HG03558 (cell line): ENCODE measurements around the gene WASL.
A peak's percentile ranks its signal among the peaks of the same experiment; 100 is the strongest.
"Not testable (repeated sequence)": the region's sequence is repeated elsewhere in the genome, so short reads cannot be mapped to it uniquely, and the experiment has no call there.

Experiments
- ATAC-seq: cut with Tn5 transposase; IDR thresholded peaks from one replicate; pipeline ENCODE4 v1.9.1; 2021; ENCODE audit warnings: moderate number of reproducible peaks; ENCODE audit not compliant: unreplicated experiment; ENCODE audit errors: extremely low read depth

Gene WASL

DNA sequence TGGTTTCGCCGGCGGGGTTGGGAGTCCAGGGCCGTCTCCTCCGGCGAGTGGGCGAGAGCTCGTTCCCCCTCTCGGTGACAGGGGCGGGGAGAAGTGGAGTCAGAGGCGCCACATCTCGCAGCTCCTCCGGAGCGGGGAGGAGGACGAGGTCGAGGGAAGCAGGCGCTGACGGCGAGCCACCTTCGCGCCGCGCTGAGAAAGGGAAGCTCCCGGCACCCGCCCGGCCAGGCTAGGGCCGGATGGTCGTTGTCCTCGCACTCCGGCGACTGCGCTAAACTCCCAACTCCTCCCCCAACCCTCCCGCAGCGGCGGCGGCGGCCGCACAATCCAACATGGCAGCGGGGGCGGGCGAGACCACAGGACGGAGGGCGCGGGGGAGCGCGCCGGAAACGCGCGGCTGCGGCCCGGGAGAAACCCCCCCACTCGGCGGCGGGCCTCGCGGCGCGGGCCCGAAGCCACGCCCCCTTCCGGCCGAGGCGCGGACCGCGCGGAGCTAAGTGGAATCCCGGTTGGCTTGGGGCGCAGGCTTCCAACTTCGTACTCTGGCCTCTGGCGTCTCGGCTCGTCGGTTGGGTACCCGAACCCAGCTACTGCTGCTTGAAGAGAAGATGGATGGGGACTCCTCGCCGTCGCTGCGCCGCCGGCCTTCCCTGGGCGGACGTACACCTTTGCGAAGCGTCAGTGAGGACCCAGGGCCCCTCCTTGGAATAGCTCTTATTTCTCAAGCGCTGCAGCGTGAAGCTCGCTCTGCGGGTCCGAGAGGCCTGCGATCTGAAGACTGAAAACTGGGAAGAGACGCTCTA, at the start of gene WASL:
TSS of gene WASL (minus strand) at position 270 of the 803 bp plus-strand sequence. CDS start at position 1, 269 bp downstream.
- ATAC-seq, result peak; percentile 41

DNA sequence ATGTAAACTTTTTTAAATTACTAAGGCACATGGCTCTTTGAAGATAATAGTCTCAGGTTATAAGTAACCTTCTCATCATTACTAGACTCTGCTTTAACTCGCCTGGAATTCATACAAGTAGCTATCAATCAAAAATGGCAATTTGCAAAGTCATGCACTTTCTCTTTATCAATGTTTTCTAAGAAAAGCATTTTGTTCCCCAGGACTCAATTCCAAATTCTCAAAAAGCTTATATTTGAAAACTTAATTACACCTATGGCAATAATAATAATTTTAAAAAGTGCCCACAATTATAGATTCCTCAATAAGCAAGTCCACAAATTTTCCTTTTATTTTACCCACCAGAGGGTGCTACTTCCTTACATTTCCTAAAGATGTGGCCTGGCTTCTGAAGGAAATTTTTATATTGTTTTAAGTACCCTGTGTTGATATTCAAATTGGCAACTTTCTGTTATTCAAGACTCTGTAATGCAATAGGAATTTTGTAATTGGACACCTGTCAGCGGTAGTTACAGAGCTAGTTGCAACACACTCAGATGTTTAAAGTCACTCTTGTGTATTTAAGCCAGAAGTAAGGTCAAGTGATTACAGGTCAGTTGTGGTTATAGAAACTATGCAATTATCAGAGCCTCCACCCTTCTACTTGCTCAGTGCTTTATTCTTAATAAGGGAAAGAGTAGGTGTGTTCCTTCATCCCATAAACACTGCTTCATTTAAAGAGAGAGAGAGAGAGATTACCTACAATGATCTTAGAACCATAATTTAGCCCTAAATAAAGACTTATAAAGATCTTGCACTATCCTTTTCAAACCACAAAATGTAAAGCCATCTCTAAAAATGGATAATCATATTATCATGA, 49.1 kb upstream of the WASL start:
- no peak for ATAC-seq

DNA sequence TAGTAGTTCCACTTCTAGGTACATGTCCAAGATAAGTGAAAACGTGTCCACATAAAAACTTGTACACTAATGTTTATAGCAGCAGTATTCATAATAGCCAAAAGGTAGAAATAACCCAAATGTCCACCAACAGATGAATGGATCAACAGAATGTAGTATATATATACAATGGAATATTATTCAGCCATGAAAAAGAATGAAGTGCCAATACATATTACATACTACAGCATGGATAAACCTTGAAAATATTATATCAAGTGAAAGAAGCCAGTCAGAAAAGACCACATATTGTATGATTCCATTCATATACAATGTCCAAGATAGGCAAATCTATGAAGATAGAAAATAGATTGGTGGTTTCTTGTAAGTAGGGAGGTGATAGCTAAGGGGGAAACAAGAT, 47.8 kb upstream of the WASL start:
- ATAC-seq, result no peak

DNA sequence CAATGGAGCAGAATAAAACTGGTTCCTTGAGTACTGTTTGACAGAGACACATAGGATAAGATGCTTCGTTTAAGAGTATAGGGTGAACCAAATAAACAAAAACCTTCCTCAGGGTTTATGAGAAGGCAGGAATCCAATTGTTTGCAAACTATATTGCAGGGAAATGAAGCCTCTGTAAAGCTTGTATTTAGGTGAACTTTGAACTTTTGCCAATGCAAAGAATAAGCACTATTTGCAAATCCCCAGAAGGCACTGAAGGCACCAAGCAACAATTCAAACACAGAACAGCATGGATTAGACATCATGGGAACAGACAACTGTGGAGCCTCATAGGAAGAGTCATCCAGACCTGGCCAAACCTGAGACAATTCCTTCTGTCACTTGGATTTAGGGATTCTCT, 47.1 kb upstream of the WASL start:
- ATAC-seq, result no peak

DNA sequence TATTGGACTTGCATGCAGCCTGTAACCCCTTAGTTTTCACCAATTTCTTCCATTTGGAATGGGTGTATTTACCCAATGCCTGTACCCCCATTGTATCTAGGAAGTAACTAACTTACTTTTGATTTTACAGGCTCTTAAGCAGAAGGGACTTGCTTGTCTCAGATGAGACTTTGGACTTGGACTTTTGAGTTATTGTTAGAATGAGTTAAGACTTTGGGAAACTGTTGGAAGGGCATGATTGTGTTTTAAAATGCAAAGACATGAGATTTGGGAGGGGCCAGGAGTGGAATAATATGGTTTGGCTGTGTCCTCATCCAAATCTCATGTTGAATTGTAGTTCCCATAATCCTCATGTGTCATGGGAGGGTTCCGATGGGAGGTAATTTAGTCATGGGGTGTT, 46.3 kb upstream of the WASL start:
- ATAC-seq, result not testable (repeated sequence)

DNA sequence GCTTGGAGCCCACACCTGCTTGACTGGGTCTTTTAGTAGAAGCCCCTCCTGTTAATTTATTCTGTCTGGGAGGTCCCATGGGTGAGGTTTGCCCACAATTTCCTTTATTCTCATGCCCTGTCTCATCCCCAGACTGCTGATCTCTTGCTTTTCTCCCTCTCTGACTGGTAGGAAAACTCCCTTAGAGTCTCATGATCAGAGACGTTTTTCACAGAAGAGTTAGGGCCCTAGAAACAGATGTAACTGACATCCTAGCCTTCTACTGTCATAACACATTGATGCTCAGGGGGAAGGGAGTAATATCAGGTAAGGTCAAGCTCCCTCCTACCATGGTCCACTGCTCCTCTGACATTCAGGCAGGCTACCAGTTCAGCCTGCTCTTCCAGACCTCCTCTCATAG, 43.7 kb upstream of the WASL start:
- ATAC-seq, result peak; percentile 35

DNA sequence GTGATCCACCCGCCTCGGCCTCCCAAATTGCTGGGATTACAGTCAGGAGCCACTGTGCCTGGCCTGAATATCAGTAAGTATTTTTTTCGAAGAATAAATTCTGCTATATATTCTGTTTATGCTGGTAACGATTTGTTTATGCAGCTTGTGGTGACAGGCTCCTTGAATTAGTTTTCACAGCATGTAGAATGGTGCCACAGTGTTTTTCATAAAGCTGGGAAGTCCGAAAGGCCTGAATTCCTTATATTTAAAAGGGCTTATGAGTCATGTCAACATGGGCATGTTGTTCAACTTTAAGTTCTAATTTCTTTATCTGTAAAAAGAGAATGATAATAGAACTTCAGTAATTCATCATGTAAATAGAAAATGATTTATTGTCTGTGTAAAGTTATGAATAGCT, 42.2 kb upstream of the WASL start:
- ATAC-seq, result no peak

DNA sequence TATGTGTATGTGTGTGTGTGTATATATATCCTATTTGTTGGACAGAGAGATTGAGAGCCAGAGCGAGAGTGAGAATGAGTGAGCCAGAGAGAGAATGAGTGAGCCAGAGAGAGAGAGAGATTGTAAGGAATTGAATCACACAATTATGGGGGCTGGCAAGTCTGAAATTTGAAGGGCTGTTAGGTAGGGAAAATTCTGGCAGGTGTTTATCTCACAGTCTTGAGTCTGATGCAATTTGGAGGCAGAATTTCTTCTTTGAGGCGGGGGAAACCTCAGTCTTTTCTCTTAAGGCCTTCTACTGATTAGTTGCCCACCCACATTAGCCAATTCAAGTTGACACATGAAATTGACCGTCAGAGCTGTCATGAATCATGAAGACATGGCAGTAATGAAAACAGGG, 41.0 kb upstream of the WASL start:
- no peak for ATAC-seq

DNA sequence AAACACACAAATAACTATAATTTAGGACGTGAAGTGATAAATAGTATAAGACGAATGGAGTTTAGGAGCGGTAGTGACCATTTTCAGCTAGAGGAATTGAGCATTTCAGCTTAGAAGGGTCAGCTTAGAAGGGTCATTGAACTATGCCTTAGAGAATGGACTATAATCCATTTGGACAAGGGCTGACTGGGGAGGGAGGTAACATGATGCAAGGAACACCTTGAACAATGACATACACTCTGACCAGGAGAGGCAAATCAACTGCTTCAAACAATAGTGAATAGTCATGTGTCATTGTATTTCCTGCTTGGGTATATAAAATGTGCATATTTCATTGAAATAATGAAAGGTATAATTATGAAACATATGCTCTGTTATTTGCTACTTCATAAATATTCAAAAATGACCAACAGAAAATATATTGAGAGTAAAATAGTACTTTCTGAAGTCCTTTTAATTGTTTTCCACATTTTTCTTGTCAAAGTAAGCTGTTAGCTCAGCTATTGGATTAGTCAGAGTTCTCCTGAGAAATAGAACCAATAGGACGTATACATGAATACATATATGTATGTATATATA, 40.5 kb upstream of the WASL start:
- ATAC-seq, result no peak

DNA sequence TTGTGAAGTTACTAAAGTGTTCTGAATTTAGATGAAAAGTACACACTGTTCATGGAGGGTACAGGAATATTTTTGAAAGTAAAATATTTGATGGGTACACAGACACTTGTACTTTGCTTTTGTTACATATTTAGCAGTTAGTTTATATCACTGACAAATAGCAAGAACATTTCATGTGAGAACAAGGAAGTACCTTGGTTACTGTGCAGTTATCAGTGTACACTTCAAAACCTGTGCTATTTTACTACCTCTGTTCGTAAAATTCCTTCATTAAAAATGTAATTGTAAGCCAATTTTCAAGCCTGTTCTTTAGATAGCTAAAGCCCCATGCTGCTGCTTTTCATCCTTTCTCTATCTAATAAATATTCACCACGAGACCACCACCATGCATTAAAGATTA, 39.8 kb upstream of the WASL start:
- no peak for ATAC-seq

DNA sequence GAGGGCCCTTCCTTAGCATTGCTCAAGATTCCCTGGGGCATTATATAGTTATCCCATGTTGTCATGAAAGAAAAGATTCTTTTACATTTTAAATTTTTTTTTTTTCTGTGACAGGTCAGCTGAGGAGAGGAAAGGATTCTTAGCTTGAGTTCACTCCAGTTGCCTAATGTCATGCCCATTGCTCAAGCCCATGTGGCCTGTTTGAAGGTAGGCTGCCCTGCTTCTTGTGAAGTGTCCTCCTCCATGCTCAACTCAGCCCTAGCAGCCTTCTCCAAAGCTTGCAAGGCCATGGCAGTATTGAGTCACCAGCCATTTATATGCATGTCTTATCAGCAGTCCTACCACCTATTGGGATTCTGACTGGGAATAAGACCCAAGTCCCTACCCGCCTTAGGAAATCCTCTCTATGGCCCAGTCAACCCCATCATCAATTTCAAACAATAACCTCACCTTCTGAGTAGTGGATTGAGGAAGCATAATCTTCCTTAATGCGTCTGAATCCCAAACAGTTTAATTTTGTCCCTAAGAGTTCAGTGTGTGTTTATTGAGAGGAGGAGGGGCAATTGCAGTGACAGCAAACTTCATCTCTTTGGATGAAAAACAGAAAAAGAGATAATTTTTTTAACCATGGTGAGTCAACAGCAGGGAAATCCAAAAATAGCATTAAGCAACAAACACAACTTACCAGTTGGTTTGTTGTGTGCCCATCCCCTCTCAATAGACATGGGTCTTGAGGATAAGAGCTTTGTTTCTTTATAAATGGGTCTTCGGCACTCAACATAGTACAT, 38.6 kb upstream of the WASL start:
- no peak for ATAC-seq

DNA sequence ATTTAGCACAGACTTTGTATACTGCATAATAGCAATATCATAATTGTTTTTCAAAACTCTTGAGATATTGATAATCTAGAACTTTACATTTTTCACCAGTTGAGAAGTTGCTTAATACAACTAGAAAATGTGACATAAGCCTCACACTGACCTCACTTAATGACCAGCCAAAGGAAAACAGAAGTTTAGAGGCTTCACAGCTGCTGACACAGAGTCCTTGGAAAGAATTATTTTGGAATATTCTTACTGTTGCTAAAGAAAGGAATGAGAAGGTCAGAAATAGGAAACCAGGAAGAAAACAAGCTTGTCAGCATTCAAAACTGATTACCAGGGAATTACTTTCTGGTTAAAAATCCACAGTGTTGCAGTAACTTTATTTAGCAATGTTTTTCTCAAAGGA, 35.5 kb upstream of the WASL start:
- ATAC-seq, result no peak

DNA sequence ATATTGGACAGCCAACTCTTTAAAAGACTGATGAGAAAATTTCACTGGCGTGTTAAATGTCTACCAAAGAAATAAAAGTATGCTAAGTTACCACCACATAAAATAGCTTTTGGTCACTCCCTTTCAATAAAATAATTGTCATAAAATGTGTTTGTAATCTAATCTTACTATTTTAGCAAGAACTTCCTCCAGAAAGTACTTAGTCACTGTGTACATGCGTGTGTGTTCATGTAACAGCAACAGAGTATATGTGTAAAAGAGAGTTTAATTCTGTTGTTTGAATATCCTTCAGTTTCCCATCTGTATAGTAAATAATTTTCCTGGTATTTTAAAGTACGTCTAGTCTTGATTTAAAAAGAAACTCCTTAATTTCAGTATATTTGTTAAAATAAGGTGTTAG, 35.0 kb upstream of the WASL start:
- no peak for ATAC-seq

DNA sequence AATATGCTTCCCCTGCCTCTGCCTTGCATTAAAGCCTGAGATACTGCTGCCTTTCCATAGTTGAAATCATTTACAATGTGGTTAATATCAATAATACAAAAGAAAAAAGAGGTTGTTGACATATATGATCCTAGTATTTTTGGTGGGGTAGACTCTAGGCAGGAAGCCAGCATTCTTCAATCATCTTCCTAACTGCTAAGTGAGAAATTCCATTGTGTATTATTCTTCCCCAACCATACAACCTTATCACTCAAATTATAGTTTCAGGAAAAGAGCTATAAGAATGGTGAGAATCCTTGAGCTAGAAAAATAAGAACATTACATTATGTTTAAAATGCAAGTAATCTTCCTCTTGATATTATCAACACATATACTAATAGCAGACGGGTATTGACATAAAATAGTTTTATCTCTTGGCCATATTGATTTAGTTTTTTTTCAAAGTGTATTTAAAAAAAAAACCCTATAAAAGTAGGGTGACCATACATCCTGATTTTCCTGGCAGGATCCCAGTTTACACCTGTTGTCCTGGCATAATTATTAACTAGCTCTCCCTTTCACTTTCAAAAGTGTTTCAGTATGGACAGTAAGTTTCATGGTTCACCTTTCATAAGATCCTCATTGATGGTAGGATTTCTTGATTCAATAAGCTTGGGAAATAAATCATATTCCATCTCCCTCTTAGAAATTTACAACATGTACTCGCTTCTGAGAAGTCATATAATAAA, 33.4 kb upstream of the WASL start:
- ATAC-seq, result no peak

DNA sequence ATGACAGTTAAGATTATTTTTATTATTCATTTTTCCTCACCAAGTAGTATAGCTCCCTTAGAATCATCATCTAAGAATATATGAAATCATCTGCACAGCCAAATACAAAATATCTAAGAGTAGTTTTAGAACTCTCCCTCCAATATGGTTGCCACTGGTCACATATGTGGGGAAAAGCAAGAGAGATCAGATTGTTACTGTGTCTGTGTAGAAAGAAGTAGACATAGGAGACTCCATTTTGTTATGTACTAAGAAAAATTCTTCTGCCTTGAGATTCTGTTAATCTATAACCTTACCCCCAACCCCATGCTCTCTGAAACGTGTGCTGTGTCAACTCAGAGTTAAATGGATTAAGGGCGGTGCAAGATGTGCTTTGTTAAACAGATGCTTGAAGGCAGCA, 31.7 kb upstream of the WASL start:
- ATAC-seq, result not testable (repeated sequence)

DNA sequence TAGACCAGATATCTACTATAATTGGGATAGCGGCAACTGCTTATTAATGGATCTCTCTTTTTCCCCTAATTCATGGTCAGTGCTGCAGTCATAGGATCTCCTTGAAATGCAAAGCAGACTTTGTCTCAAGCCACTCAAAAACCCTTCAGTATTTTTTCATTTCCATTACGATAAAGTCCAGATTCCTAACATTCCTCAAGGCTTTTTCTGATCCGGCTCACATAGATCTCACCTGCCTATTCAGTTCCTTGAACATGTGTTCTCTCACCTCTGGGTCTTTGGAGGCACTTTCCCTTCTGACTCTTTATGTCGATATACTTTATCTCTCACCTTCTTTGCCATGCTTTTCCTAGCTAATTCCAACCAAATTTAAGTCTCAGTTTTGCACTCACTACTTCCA, 25.7 kb upstream of the WASL start:
- no peak for ATAC-seq

DNA sequence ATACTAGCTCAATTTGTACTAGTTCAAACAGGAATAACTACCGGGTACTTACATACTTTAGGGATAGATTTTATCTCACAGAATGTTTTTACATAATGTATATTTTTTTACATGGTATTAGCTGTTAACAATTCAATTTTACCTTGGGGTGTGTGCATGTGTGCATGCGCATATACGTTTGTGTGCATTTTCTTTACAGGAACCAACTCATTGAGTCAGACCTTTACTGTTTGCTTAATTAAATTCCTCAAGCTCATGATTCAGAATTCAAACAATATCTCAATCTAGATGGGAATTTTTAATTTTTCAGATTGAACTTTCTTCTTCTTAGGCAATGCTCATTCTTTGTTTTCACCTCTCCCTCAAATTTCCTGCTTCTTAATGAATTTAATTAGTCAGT, 24.7 kb upstream of the WASL start:
- ATAC-seq, result no peak

DNA sequence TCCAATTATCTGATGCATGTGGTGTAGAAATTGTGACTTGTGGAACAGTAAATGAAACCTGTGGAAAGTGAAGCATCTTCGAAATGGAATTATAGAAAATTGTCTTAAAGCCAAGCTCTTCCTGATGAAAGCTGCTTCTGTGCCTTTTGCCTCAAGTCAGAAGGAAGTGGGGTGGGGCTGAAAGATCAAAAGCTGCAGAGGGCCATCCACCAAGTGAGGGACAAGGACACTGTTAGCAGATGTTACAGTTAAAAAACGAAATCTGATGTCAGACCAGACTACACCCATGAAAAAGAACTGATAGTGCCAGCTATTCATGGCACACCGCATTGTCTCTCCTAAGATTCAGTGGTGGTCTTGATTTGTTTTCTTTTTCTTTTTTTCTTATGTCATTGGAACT, 23.8 kb upstream of the WASL start:
- ATAC-seq, result no peak

DNA sequence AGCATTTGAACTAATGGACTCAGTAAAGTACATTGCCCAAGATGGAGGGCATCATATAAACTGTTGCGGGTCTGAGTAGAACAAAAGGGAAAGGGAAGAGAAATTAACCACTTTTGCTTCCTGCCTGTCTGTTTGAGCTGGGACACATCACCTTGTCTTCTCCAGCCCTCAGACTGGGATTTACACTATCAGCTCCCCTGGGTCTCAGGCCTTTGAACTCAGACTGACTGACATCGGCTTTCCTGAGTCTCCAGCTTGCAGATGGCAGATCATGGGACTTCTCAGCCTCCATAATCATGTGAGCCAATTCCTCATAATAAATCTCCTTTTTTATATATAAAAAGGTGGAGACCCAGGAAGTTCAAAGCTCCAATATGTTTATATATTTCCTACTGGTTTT, 23.0 kb upstream of the WASL start:
- ATAC-seq, result no peak

DNA sequence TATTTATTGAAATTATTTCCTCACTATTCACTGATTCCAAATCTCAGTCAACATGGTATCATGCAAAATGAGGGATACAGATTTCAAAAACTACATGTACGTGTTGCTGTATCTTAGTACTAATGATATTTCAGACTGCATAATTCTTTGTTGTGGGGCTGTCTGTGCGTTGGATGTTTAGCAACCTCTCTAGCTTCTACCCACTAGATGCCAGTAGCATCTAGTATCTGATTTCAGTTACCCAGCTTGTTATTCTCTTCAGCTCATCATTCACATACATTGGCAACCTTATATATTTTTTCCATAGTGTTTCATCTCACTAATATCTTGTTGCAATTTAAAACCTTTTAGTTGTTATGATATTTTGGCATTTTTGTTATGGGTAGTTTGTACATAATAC, 22.5 kb upstream of the WASL start:
- no peak for ATAC-seq
